OCI-LY3 (cell line): ENCODE data around the gene GPR176.

Experiments used
- H2AFZ ChIP-seq: fragments of 200-600, 300-600 bp; shearing (Covaris generic); 2 replicates; pipeline ENCODE4 v1.6.0; 2014; ENCODE audit warnings: antibody characterized with exemption, low read depth, low read length
- H3K27ac ChIP-seq: fragments of 200-600, 300-600 bp; sonication (generic); 2 replicates; pipeline ENCODE4 v1.5.1; 2014; ENCODE audit warnings: mild to moderate bottlenecking, low read length, moderate library complexity, mixed read lengths
- H3K27me3 ChIP-seq: fragments of 200-600, 300-600 bp; sonication (generic); 2 replicates; pipeline ENCODE4 v1.6.1; 2014; ENCODE audit warnings: low read depth, low read length, mixed read lengths
- H3K36me3 ChIP-seq: fragments of 200-600, 300-600 bp; sonication (generic); replicated peaks from 2 replicates; pipeline ENCODE3; 2014; ENCODE audit warnings: low read depth, low read length, mixed read lengths
- H3K4me1 ChIP-seq: fragments of 300-600, 200-600 bp; sonication (generic); 2 replicates; pipeline ENCODE4 v1.6.1; 2014; ENCODE audit warnings: low read length, mixed read lengths
- H3K4me2 ChIP-seq: fragments of 200-600, 300-600 bp; sonication (generic); 2 replicates; pipeline ENCODE4 v1.6.1; 2014; ENCODE audit warnings: low read length, mixed read lengths
- H3K4me3 ChIP-seq: fragments of 300-600, 200-600 bp; sonication (generic); 2 replicates; pipeline ENCODE4 v1.5.1; 2014; ENCODE audit warnings: antibody characterized with exemption, mild to moderate bottlenecking, low read length, moderate library complexity
- H3K79me2 ChIP-seq: fragments of 300-600, 200-600 bp; shearing (Covaris generic); 2 replicates; pipeline ENCODE4 v1.6.1; 2014; ENCODE audit warnings: mild to moderate bottlenecking, low read length, mixed read lengths
- H3K9ac ChIP-seq: fragments of 300-600, 200-600 bp; shearing (Covaris generic); 2 replicates; pipeline ENCODE4 v1.6.0; 2014; ENCODE audit warnings: mild to moderate bottlenecking, low read length, moderate library complexity
- H3K9me3 ChIP-seq: fragments of 200-600, 300-600 bp; shearing (Covaris generic); 2 replicates; pipeline ENCODE4 v1.6.1; 2014; ENCODE audit warnings: low read length, mixed read lengths; ENCODE audit not compliant: insufficient read depth
- H4K20me1 ChIP-seq: fragments of 200-600, 300-600 bp; sonication (generic); 2 replicates; pipeline ENCODE4 v1.6.1; 2016; ENCODE audit warnings: low read length, mixed read lengths; ENCODE audit not compliant: insufficient read depth
- CTCF ChIP-seq: fragments of 200-600, 300-600 bp; sonication (generic); IDR thresholded peaks from 2 replicates; pipeline ENCODE4 v1.5.1; 2014; ENCODE audit warnings: antibody characterized with exemption, low read length, low read depth
- EZH2phosphoT487 ChIP-seq: fragments of 200-600 bp; shearing (Covaris generic); IDR thresholded peaks from 2 replicates; pipeline ENCODE4 v1.6.1; 2018; ENCODE audit warnings: antibody characterized with exemption, mixed run types, low read depth

The GPR176 gene

GRCh38 chr15:39878406-39878785 lies 41.7 kb downstream of the GPR176 start:
- Histone ChIP-seq H3K79me2 (no peaks in the 10 kb centered on the region), H3K27me3 (peaks cover 7% of the 10 kb centered on the region), H3K36me3 (no peaks in the 10 kb centered on the region), H3K9ac (no peak overlapping the region), H3K27ac (no peak overlapping the region), H3K4me1 (peaks cover 13% of the 10 kb centered on the region), H3K4me3 (no peak overlapping the region), H3K9me3 (no peaks in the 10 kb centered on the region), H2AFZ (no peak overlapping the region), H4K20me1 (no peaks in the 10 kb centered on the region), H3K4me2 (no peak overlapping the region)
- TF ChIP-seq CTCF (no peak), EZH2phosphoT487 (no peak)

- Histone ChIP-seq H3K4me3 (peak overlapping the region; percentile 54; the same call in 1 of the 2 replicates), H3K27ac (no peak overlapping the region), H3K4me1 (peaks cover 22% of the 10 kb centered on the region), H3K79me2 (no peaks in the 10 kb centered on the region), H3K9me3 (no peaks in the 10 kb centered on the region), H3K9ac (no peak overlapping the region), H3K36me3 (no peaks in the 10 kb centered on the region), H4K20me1 (no peaks in the 10 kb centered on the region), H3K4me2 (peak overlapping the region; percentile 68), H3K27me3 (no peaks in the 10 kb centered on the region), H2AFZ (no peak overlapping the region; the same call in 1 of the 2 replicates)
- TF ChIP-seq CTCF (peak; percentile 85), EZH2phosphoT487 (no peak)
These were observed 45.0 kb downstream of the GPR176 start for GRCh38 chr15:39874890-39875549.

GRCh38 chr15:39873978-39874377 lies 46.1 kb downstream of the GPR176 start:
- H3K4me1 ChIP-seq = peaks cover 22% of the 10 kb centered on the region
- H3K9me3 ChIP-seq = no peaks in the 10 kb centered on the region
- H3K9ac ChIP-seq = no peak overlapping the region
- H3K4me3 ChIP-seq = no peak overlapping the region
- no peaks in the 10 kb centered on the region for H3K27me3 ChIP-seq
- H4K20me1 ChIP-seq = no peaks in the 10 kb centered on the region
- no peaks in the 10 kb centered on the region for H3K79me2 ChIP-seq
- peak overlapping the region; percentile 68 for H3K4me2 ChIP-seq
- H3K36me3 ChIP-seq = no peaks in the 10 kb centered on the region
- no peak overlapping the region for H2AFZ ChIP-seq
- H3K27ac ChIP-seq = no peak overlapping the region
- TF ChIP-seq EZH2phosphoT487 = no peak

- H3K4me1 ChIP-seq = peaks cover 27% of the 10 kb centered on the region
- H3K27ac ChIP-seq = no peak overlapping the region
- H3K27me3 ChIP-seq = no peaks in the 10 kb centered on the region
- no peaks in the 10 kb centered on the region for H4K20me1 ChIP-seq
- H3K36me3 ChIP-seq = no peaks in the 10 kb centered on the region
- H3K4me2 ChIP-seq = no peak overlapping the region
- H3K9me3 ChIP-seq = no peaks in the 10 kb centered on the region
- no peak overlapping the region for H3K4me3 ChIP-seq
- TF ChIP-seq CTCF (no peak), EZH2phosphoT487 (no peak)
- H2AFZ ChIP-seq = no peak overlapping the region
- H3K9ac ChIP-seq = no peak overlapping the region
- H3K79me2 ChIP-seq = no peaks in the 10 kb centered on the region
These were observed 49.5 kb downstream of the GPR176 start for GRCh38 chr15:39870537-39870936.
